Retinal pigment epithelial cell (primary cell): ENCODE data around the gene ADAMTS4.
A peak's percentile ranks its signal among the peaks of the same experiment; 100 is the strongest.

ENCODE experiments used
- DNase-seq: peaks from one replicate; pipeline ENCODE4 v3.0.0-alpha.2; 2010; ENCODE audit warnings: low read depth
- H3K4me3 ChIP-seq: 2 replicates; pipeline ENCODE4 v1.5.1; 2011; ENCODE audit warnings: mild to moderate bottlenecking, low read length, control low read depth, moderate library complexity
- CTCF ChIP-seq: conservative IDR thresholded peaks from 2 replicates; pipeline ENCODE4 v1.5.1; 2011; ENCODE audit warnings: low read depth, low read length, control low read depth, inconsistent platforms

Gene ADAMTS4

DNA sequence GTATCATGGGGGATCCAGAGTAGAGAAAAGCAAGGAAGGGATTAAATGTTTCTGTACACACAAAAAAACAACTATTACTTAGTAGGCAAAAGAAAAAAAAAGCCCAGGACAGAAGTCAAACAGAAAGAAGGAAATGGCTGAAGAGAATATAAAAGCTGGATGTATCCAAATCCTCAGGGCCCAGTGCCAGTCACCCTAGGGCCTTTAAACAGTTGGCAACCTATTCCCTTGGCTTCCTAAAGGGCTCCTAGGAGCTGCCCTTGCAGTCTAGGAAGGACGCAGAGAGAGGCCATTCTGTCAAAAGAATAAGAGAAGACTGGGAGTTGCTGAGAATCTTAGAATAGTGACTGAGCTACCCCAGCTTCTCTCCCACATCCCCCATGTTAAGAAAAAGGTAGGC, 26.5 kb downstream of the ADAMTS4 start:
- H3K4me3 ChIP-seq: no peak overlapping the region
- TF ChIP-seq CTCF: no peak
- no peak for DNase-seq

- no peak for TF ChIP-seq CTCF
- H3K4me3 ChIP-seq: no peak overlapping the region
- DNase-seq: no peak
Observed at GRCh38 chr1:161171696-161172095, 27.2 kb downstream of the ADAMTS4 start.

DNA sequence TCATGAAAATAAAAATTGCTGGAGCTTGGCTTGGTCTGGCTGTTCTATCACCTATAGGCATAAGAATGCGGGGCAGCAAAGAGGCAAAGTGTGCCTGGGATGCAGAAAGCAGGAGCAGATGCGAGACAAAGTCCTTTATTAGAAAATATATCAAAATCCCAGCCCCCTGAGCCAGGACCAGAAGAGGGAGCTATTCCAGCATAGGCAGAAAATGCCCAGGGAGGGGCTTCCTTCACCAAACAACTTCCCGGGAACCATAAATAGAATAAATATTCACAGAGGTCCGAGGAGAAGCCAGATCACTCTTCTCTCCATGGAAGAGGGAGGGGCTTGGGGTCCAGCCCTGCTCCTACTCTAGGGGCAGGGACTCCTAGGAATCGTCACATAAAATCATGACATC, 27.7 kb downstream of the ADAMTS4 start:
- no peak overlapping the region for H3K4me3 ChIP-seq
- DNase-seq: no peak
- peak; percentile 35 for TF ChIP-seq CTCF

- no peak overlapping the region for H3K4me3 ChIP-seq
- no peak for DNase-seq
- TF ChIP-seq CTCF: no peak
Observed at GRCh38 chr1:161168906-161169305, 29.9 kb downstream of the ADAMTS4 start.

- TF ChIP-seq CTCF: no peak
- H3K4me3 ChIP-seq: peak overlapping the region; percentile 81
- no peak for DNase-seq
Observed at GRCh38 chr1:161166669-161167548, 31.9 kb downstream of the ADAMTS4 start.

DNA sequence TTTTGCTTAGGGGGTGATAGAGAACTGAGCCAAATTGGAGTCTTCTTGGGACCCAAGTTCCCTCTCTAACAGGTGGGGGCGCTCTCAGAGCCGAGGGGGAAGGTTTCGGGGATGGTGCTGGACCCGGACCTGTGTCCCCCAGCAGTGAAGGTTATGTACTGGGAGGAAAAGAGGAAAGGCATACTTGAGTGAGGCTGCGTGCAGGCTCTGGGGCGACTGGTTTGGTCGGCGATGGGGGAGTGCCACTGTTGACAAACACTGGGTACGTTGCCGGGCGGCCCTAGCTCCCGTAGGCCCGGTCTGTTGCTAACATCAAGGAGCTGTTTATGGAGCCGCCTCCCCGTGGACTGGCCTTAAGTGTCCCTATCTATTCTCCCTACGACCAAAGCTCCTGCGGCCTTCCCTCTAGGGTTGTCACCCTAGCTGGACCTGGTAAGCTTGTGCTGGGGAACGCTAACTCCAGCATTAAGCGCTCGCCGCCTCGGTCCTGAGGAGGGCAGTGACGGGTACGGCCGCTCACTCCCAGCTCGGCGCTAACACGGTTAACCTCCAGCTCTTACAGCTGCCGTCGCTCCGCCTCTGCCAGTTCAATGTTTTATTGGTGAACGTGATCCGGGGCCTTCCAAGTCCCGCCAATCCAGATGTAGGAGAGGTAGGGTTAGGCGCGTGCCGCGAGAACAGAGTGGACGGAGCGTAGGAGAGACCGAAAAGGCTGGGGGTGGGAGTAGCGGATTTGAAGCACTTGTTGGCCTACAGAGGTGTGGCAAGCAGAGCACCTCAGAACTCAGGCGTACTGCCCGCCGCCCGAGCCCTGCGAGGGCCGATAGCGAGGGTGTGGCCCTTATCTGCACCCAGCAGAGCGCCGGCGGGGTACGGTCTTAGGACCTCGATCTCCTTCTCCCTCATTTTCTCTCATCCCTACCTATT, 32.8 kb downstream of the ADAMTS4 start, which contains the start of gene PPOX:
TSS of gene PPOX (plus strand) at position 685 of the 927 bp plus-strand sequence. CDS start 422 bp downstream, outside the sequence.
- H3K4me3 ChIP-seq: peak within 1 kb of the TSS; percentile 81
- TF ChIP-seq CTCF: peak; percentile 67
- DNase-seq: peak; percentile 96
